ENCODE results near the gene PEX5L. TPM values are rescaled to one million over a fixed set of nuclear protein-coding genes. Genes with fewer than 3 reads are reported as not detected.
"Not testable (repeated sequence)": the region's sequence is repeated elsewhere in the genome, so short reads cannot be mapped to it uniquely, and the experiment has no call there.

PEX5L gene
- total RNA-seq, 4 donors from 2014 or later = 0.16 TPM; not detected in 3

DNA sequence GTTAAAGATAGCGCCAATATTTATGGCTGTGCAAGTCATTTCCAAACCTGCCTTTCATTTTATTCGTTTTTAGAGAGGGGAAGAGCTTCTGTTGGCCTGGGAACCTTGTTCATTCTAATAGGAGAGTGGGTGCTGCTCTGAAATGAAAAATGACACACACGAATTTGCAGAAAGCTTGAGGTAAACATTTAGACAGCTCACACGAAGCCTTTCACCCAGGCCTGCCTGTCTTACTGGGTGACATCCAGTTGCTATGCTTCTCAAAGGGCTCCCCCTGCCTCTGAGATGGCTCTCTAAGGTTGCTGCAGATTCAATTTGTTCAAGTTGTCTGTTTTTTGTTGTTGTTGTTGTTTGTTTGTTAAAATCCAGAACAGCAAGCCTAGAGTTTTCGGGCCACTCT is 18.2 kb downstream of the PEX5L start:
- Histone ChIP-seq H3K4me1 (no peaks in the 10 kb centered on the region), H3K27ac (no peak overlapping the region), H3K36me3 (no peaks in the 10 kb centered on the region), H3K4me3 (no peak overlapping the region), H3K27me3 (no peaks in the 10 kb centered on the region), H3K9me3 (no peaks in the 10 kb centered on the region)
- DNase-seq (ENCODE audit: low spot score in 2 of 2) = no peak
- WGBS = 60% methylated on average over 5 of the region's 5 CpGs
- no peak for TF ChIP-seq POLR2AphosphoS5 (IDR thresholded peaks at IDR 0.05)
- no peak for TF ChIP-seq EP300 (IDR thresholded peaks at IDR 0.05)
- TF ChIP-seq CTCF (IDR thresholded peaks at IDR 0.05) = no peak
- no peak for TF ChIP-seq POLR2A (IDR thresholded peaks at IDR 0.05)

GRCh38 chr3:180017846-180018245 is 18.9 kb downstream of the PEX5L start:
- no peaks in the 10 kb centered on the region for H3K9me3 ChIP-seq
- no peak overlapping the region for H3K27ac ChIP-seq
- 75% methylated on average over 3 of the region's 3 CpGs for WGBS
- H3K4me1 ChIP-seq = no peaks in the 10 kb centered on the region
- no peaks in the 10 kb centered on the region for H3K27me3 ChIP-seq
- TF ChIP-seq POLR2A (IDR thresholded peaks at IDR 0.05) = no peak
- TF ChIP-seq POLR2AphosphoS5 (IDR thresholded peaks at IDR 0.05) = no peak
- TF ChIP-seq EP300 (IDR thresholded peaks at IDR 0.05) = no peak
- TF ChIP-seq CTCF (IDR thresholded peaks at IDR 0.05) = no peak
- no peak for DNase-seq (ENCODE audit: low spot score in 2 of 2)
- H3K36me3 ChIP-seq = no peaks in the 10 kb centered on the region
- H3K4me3 ChIP-seq = no peak overlapping the region

DNA sequence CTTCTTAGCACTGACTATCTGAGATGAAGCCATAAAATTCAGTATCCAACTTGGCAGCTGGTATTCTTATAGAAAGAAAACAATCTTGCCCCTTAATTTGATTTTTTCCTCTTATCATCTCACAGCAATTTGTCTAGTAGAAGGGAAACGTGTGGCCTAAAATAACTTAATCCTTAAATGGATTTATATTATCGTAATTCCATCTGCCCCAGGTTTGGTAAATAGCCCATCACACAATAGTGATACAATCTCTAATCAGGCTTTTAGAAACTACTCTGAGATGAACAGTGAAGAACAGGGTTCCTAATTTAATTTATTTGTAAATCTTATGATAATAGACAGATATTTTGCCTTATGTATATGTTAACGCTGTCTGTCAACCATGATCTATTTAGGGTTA is 24.8 kb downstream of the PEX5L start:
- no peak for TF ChIP-seq POLR2A (IDR thresholded peaks at IDR 0.05)
- TF ChIP-seq CTCF (IDR thresholded peaks at IDR 0.05) = no peak
- TF ChIP-seq POLR2AphosphoS5 (IDR thresholded peaks at IDR 0.05) = no peak
- TF ChIP-seq EP300 (IDR thresholded peaks at IDR 0.05) = no peak
- Histone ChIP-seq H3K9me3 (peaks cover 21% of the 10 kb centered on the region), H3K36me3 (no peaks in the 10 kb centered on the region), H3K4me1 (no peaks in the 10 kb centered on the region), H3K27ac (no peak overlapping the region), H3K27me3 (no peaks in the 10 kb centered on the region), H3K4me3 (no peak overlapping the region)
- DNase-seq (ENCODE audit: low spot score in 2 of 2) = no peak
- 80% methylated on average over 3 of the region's 3 CpGs for WGBS

DNA sequence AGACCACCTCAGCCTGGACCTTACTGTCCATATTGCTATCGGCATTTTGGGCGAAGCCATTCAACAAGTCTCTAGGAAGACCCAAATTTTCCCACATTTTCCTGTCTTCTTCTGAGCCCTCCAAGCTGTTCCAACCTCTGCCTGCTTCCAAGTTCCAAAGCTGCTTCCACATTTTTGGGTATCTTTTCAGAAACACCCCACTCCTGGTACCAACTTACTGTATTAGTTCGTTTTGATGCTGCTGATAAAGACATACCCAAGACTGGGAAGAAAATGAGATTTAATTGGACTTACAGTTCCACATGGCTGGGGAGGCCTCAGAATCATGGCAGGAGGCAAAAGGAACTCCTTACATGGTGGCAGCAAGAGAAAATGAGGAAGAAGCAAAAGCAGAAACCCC is 28.4 kb downstream of the PEX5L start:
- H3K27ac ChIP-seq; DNase-seq (ENCODE audit: low spot score in 2 of 2); H3K4me3 ChIP-seq; H3K4me1 ChIP-seq; H3K27me3 ChIP-seq; H3K36me3 ChIP-seq: not testable (repeated sequence)
- H3K9me3 ChIP-seq = peaks cover 21% of the 10 kb centered on the region
- WGBS = 88% methylated on average over 3 of the region's 3 CpGs

GRCh38 chr3:180004542-180004941 is 32.2 kb downstream of the PEX5L start:
- Histone ChIP-seq H3K4me3 (no peak overlapping the region), H3K27me3 (no peaks in the 10 kb centered on the region), H3K36me3 (no peaks in the 10 kb centered on the region), H3K9me3 (peaks cover 15% of the 10 kb centered on the region), H3K27ac (no peak overlapping the region), H3K4me1 (no peaks in the 10 kb centered on the region)
- 86% methylated on average over 2 of the region's 2 CpGs for WGBS
- TF ChIP-seq POLR2AphosphoS5 (IDR thresholded peaks at IDR 0.05) (no peak), CTCF (IDR thresholded peaks at IDR 0.05) (no peak), EP300 (IDR thresholded peaks at IDR 0.05) (no peak), POLR2A (IDR thresholded peaks at IDR 0.05) (no peak)
- no peak for DNase-seq (ENCODE audit: low spot score in 2 of 2)

DNA sequence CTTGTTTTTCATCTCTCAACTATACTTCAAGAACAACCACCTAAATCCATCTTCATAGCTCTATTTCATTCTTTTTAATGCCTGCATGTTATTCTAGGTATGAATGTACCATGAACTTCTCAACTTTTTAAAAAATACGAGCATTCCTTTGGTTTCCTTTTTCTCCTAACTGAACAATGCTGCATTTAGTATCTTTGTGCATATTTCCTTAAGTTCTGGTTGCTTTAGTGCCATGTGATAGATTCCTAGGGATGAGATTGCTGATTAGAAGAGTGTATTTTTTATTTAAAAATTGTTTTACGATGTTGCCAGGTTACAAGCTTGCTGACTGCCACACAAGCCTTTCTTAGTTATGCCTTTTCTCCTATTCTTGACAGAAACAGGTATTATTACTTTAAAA is 34.7 kb downstream of the PEX5L start:
- H3K27me3 ChIP-seq = no peaks in the 10 kb centered on the region
- no peak for TF ChIP-seq CTCF (IDR thresholded peaks at IDR 0.05)
- TF ChIP-seq POLR2A (IDR thresholded peaks at IDR 0.05) = no peak
- no peak for TF ChIP-seq POLR2AphosphoS5 (IDR thresholded peaks at IDR 0.05)
- no peak for TF ChIP-seq EP300 (IDR thresholded peaks at IDR 0.05)
- 77% methylated on average over 2 of the region's 2 CpGs for WGBS
- no peak for DNase-seq (ENCODE audit: low spot score in 2 of 2)
- no peaks in the 10 kb centered on the region for H3K9me3 ChIP-seq
- no peaks in the 10 kb centered on the region for H3K4me1 ChIP-seq
- H3K27ac ChIP-seq = no peak overlapping the region
- H3K4me3 ChIP-seq = no peak overlapping the region
- no peaks in the 10 kb centered on the region for H3K36me3 ChIP-seq

All from suprapubic skin (tissue), 4 donors.